H9 (cell line): ENCODE data around the gene CTIF. TPM values are rescaled to one million over a fixed set of nuclear protein-coding genes. Genes with fewer than 3 reads are reported as not detected.

Experiments used
- DNase-seq: peaks from one replicate; pipeline ENCODE4 v3.0.0-alpha.2; 2017
- H2AFZ ChIP-seq: one replicate; pipeline ENCODE4 v1.6.1; 2013; ENCODE audit warnings: mild to moderate bottlenecking, low read length, control low read depth, moderate library complexity
- H2AK5ac ChIP-seq: 2 replicates; pipeline ENCODE4 v1.6.1; 2013; ENCODE audit warnings: low read length, control low read depth, mixed read lengths; ENCODE audit not compliant: insufficient read length
- H2BK120ac ChIP-seq: one replicate; pipeline ENCODE4 v1.6.1; 2013; ENCODE audit warnings: low read depth, mild to moderate bottlenecking, low read length, control low read depth, inconsistent platforms; ENCODE audit not compliant: poor library complexity, severe bottlenecking
- H2BK12ac ChIP-seq: 2 replicates; pipeline ENCODE4 v1.6.1; 2013; ENCODE audit warnings: low read length, control low read depth, mixed read lengths, low read depth; ENCODE audit not compliant: insufficient read length
- H2BK15ac ChIP-seq: 2 replicates; pipeline ENCODE4 v1.6.1; 2013; ENCODE audit warnings: low read depth, low read length, control low read depth
- H2BK20ac ChIP-seq: one replicate; pipeline ENCODE4 v1.6.1; 2013; ENCODE audit warnings: low read depth, mild to moderate bottlenecking, low read length, control low read depth, inconsistent platforms; ENCODE audit not compliant: poor library complexity, severe bottlenecking
- H2BK5ac ChIP-seq: 2 replicates; pipeline ENCODE4 v1.6.1; 2013; ENCODE audit warnings: low read length, control low read depth, mixed read lengths; ENCODE audit not compliant: insufficient read length
- H3K14ac ChIP-seq: 2 replicates; pipeline ENCODE4 v1.6.1; 2013; ENCODE audit warnings: low read length, control low read depth; ENCODE audit not compliant: insufficient read depth
- H3K18ac ChIP-seq: 2 replicates; pipeline ENCODE4 v1.6.1; 2013; ENCODE audit warnings: low read depth, mild to moderate bottlenecking, mixed read lengths, low read length, control low read depth; ENCODE audit not compliant: insufficient read length
- H3K23ac ChIP-seq: 2 replicates; pipeline ENCODE4 v1.6.1; 2013; ENCODE audit warnings: low read length, control low read depth, mixed read lengths, low read depth; ENCODE audit not compliant: insufficient read length
- H3K23me2 ChIP-seq: 2 replicates; pipeline ENCODE4 v1.6.1; 2013; ENCODE audit warnings: low read depth, mild to moderate bottlenecking, mixed read lengths, low read length, control low read depth; ENCODE audit not compliant: insufficient read length, poor library complexity, severe bottlenecking
- H3K27ac ChIP-seq: 2 replicates; pipeline ENCODE4 v1.5.1; 2013; ENCODE audit warnings: low read length, control low read depth, mixed read lengths, low read depth; ENCODE audit not compliant: insufficient read length
- H3K27me3 ChIP-seq: 2 replicates; pipeline ENCODE4 v1.6.1; 2013; ENCODE audit warnings: low read length, control low read depth, inconsistent platforms; ENCODE audit not compliant: insufficient read depth
- H3K4ac ChIP-seq: 2 replicates; pipeline ENCODE4 v1.6.1; 2013; ENCODE audit warnings: low read depth, mild to moderate bottlenecking, control low read depth, inconsistent platforms, low read length, moderate library complexity
- H3K4me1 ChIP-seq: 2 replicates; pipeline ENCODE4 v1.6.1; 2013; ENCODE audit warnings: low read length, control low read depth, inconsistent platforms; ENCODE audit not compliant: insufficient read depth
- H3K4me2 ChIP-seq: 2 replicates; pipeline ENCODE4 v1.6.1; 2013; ENCODE audit warnings: low read length, control low read depth, mixed read lengths; ENCODE audit not compliant: insufficient read length, insufficient read depth
- H3K56ac ChIP-seq: 2 replicates; pipeline ENCODE4 v1.6.1; 2013; ENCODE audit warnings: low read depth, mild to moderate bottlenecking, mixed read lengths, low read length, control low read depth; ENCODE audit not compliant: insufficient read length
- H3K79me1 ChIP-seq: 2 replicates; pipeline ENCODE4 v1.6.1; 2013; ENCODE audit warnings: low read depth, mild to moderate bottlenecking, moderate library complexity, low read length, control low read depth, inconsistent platforms; ENCODE audit not compliant: insufficient read depth, poor library complexity, severe bottlenecking
- H3K79me2 ChIP-seq: 2 replicates; pipeline ENCODE4 v1.6.1; 2013; ENCODE audit warnings: low read length, control low read depth, inconsistent platforms; ENCODE audit not compliant: insufficient read depth
- H3K9ac ChIP-seq: 2 replicates; pipeline ENCODE4 v1.6.1; 2013; ENCODE audit warnings: low read length, control low read depth, mixed read lengths; ENCODE audit not compliant: insufficient read length; ENCODE audit errors: extremely low read depth
- H3K9me3 ChIP-seq: one replicate; pipeline ENCODE4 v1.6.1; 2013; ENCODE audit warnings: low read depth, low read length, inconsistent platforms; ENCODE audit not compliant: control insufficient read depth
- H3T11ph ChIP-seq: one replicate; pipeline ENCODE4 v1.6.1; 2013; ENCODE audit warnings: mild to moderate bottlenecking, low read length, control low read depth, inconsistent platforms
- H4K20me1 ChIP-seq: one replicate; pipeline ENCODE4 v1.6.1; 2013; ENCODE audit not compliant: control insufficient read depth, insufficient read length, insufficient read depth
- H4K5ac ChIP-seq: 2 replicates; pipeline ENCODE4 v1.6.1; 2013; ENCODE audit warnings: low read depth, mild to moderate bottlenecking, mixed read lengths, low read length, control low read depth; ENCODE audit not compliant: insufficient read length
- H4K8ac ChIP-seq: replicated peaks from 2 replicates; pipeline ENCODE4 v1.6.1; 2013; ENCODE audit warnings: low read length, control low read depth, mixed read lengths, low read depth; ENCODE audit not compliant: insufficient read length
- H4K91ac ChIP-seq: 2 replicates; pipeline ENCODE4 v1.6.1; 2013; ENCODE audit warnings: low read depth, mild to moderate bottlenecking, moderate library complexity, mixed read lengths, low read length, control low read depth; ENCODE audit not compliant: insufficient read length
- H3K27ac Mint-ChIP-seq, 3 experiments: 2 replicates in 2 of 3; 3 replicates in 1 of 3; pipeline ENCODE4 v1.8.0; 2020 to 2021; ENCODE audit warnings: mixed read lengths in 3 of 3, mild to moderate bottlenecking in 1 of 3, moderate library complexity in 1 of 3
- H3K27me3 Mint-ChIP-seq: 2 replicates; pipeline ENCODE4 v1.8.0; 2021; ENCODE audit warnings: low read depth, mild to moderate bottlenecking, moderate library complexity, mixed read lengths
- H3K36me3 Mint-ChIP-seq, 3 experiments: 2 replicates in 2 of 3; 3 replicates in 1 of 3; pipeline ENCODE4 v1.8.0; 2020 to 2021; ENCODE audit warnings: low read depth in 3 of 3, mixed read lengths in 3 of 3; ENCODE audit not compliant: insufficient read depth in 1 of 3
- H3K4me1 Mint-ChIP-seq, 2 experiments: 2 replicates each; pipeline ENCODE4 v1.8.0; 2020; ENCODE audit warnings: mixed read lengths in 2 of 2
- H3K4me3 Mint-ChIP-seq, 2 experiments: 2 replicates in 1 of 2; 3 replicates in 1 of 2; pipeline ENCODE4 v1.8.0; 2020 to 2021; ENCODE audit warnings: mild to moderate bottlenecking in 2 of 2, mixed read lengths in 2 of 2, moderate library complexity in 1 of 2
- H3K9me3 Mint-ChIP-seq, 2 experiments: 2 replicates in 1 of 2; 3 replicates in 1 of 2; pipeline ENCODE4 v1.8.0; 2020; ENCODE audit warnings: mild to moderate bottlenecking in 2 of 2, mixed read lengths in 2 of 2, moderate library complexity in 1 of 2
- CTCF ChIP-seq: fragments of 200-600 bp; sonication (generic); conservative IDR thresholded peaks from 3 replicates; pipeline ENCODE4 v1.8.0; 2021; ENCODE audit warnings: antibody characterized with exemption, mild to moderate bottlenecking
- WGBS: extraction: QIAGEN DNeasy Blood & Tissue Kit; methylation state at CpG from one replicate; pipeline ENCODE4 v1.1.7; 2013; ENCODE audit warnings: missing lambda C conversion rate, low lambda C conversion rate, mixed read lengths; ENCODE audit not compliant: insufficient read length; ENCODE audit errors: extremely low coverage; 5-methylcytosine and 5-hydroxymethylcytosine counted together
- total RNA-seq: library from RNA; stranded (reverse); gene quantifications from 2 replicates; pipeline ENCODE4 v1.2.1, GENCODE V29; 2021

The CTIF gene
- total RNA-seq, 1 experiment from 2014 or later, result 15.8 TPM

GRCh38 chr18:48805826-48806535 is 267.1 kb downstream of the CTIF start:
- Histone ChIP-seq H3K27me3 (no peaks in the 10 kb centered on the region), H3K14ac (no peak overlapping the region), H3K4ac (no peak overlapping the region), H2BK15ac (no peak overlapping the region), H3K79me1 (no peaks in the 10 kb centered on the region), H2BK5ac (no peak overlapping the region), H3K23ac (no peak overlapping the region), H2AK5ac (no peak overlapping the region), H2AFZ (no peak overlapping the region), H2BK12ac (no peak overlapping the region), H3K9me3 (no peaks in the 10 kb centered on the region), H3K23me2 (no peaks in the 10 kb centered on the region), H4K8ac (no peak overlapping the region), H3K56ac (no peak overlapping the region), H4K5ac (no peak overlapping the region), H3K9ac (no peak overlapping the region), H4K91ac (no peak overlapping the region), H2BK120ac (no peak overlapping the region), H2BK20ac (no peak overlapping the region), H3K4me1 (no peaks in the 10 kb centered on the region), H3K27ac (no peak overlapping the region), H3T11ph (no peak overlapping the region), H3K79me2 (no peaks in the 10 kb centered on the region), H4K20me1 (no peaks in the 10 kb centered on the region), H3K4me2 (no peak overlapping the region), H3K18ac (no peak overlapping the region)
- Mint-ChIP-seq H3K9me3 (no peaks in the 10 kb centered on the region), H3K4me3 (no peak overlapping the region), H3K36me3 (peaks cover 0 to 4% (median 2%) of the 10 kb centered on the region in 3 experiments; a peak in 2 of 7 replicates), H3K27me3 (no peaks in the 10 kb centered on the region), H3K27ac (peak overlapping the region in 1 of 3 experiments; percentile 2; a peak in 1 of 7 replicates), H3K4me1 (peaks cover 0 to 5% of the 10 kb centered on the region in 2 experiments; a peak in 1 of 4 replicates)
- no peak for TF ChIP-seq CTCF
- DNase-seq, result peak; percentile 8
- no CpG with 5 or more reads among the region's 10 CpGs for WGBS
